ENCODE results near the gene CDS2.
A peak's percentile ranks its signal among the peaks of the same experiment; 100 is the strongest.

CDS2 gene

GRCh38 chr20:5119143-5119434 lies 7.7 kb upstream of the CDS2 start:
- no peak for DNase-seq (ENCODE audit: low read depth in 3 of 3)

DNA sequence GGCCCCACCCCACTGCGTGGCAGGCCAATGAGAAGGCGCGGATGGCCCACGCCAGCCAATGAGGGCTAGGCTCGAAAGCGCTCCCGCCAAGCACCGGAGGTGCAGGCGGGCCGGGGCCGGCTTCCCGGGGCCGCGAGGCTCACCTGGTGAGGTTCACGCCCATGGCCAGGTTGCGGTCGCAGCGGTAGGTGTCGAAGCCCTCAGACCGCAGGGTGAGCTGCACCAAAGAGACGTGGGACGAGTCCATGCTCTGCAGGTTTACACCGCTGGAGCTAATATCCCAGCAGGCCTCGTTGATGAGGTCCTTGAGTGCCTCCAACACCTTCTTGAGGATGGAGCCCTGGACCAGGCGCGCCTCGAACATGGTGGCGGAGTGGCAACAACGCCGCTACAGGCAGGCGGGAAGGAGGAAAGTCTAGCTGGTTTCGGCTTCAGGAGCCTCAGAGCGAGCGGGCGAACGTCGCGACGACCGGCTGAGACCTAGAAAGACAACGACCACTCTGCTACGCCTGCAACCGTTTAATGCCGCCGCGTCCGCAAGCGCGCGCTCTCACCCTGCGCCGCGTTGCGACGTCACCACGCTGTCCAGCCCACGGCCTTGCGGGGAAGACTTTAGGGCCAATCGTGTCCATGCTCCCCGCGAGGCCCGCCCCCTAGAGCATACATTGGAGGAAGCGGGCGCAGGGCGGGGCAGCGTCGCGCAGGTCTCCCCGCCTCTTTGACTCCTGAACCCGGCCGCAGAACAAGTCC lies 7.2 kb upstream of the CDS2 start, which contains the start of gene PCNA:
Gene PCNA, minus strand, starts transcription at position 524 of the 750 bp plus-strand sequence. Its CDS starts 160 bp downstream, at position 364.
- peak; percentile 89 to 92 (median 90) for DNase-seq (ENCODE audit: low read depth in 3 of 3)

DNA sequence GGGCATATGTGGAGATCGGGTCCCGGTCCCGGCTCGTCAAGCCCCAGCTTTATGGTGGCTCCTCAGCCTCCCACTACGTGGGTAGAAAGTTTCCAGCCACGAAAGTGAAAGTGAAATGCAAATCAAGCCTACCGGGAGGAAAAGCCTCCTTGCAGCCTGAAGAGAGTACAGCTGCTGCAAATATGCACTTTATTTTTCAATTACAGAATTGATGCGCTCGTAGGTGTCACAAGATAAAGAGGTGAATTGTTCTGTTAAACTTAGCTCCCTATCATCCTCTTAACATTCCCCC lies 6.7 kb upstream of the CDS2 start:
- DNase-seq (ENCODE audit: low read depth in 3 of 3): no peak

- no peak for DNase-seq (ENCODE audit: low read depth in 3 of 3)
These were observed 3.9 kb upstream of the CDS2 start for GRCh38 chr20:5122873-5123260.

DNA sequence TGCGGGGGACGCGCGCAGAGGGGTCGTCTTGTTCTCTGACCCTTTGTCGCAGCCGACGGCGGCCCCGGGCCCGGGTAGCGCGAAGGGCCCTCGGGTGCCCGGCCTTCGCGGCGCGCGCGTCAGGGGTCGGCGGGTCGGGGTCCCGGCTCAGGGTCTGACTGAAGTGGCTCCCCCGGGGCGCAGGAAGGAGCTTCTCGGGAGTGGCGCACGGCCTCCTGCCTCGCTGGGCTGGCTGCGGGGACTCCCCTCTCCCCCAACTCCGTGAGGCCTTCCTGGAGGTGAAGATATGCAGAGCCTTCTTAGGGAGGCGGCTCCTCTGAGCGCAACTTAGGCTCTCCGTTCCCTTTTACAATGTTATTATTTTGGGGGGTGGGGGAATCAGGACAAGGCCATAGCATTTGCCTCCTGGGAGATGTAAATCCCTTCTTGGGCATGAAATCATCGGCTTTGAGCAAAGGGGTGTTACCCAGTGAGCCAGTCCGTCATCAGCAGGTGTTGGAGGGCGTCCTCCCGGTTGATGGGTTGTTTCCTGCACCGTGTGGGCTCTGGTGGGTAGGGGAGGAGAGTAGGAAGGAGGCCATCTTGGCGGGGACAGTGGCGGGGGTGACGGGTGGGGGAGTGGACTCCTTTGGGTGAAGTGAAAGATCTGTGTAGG lies 523 bp downstream of the CDS2 start:
- DNase-seq (ENCODE audit: low read depth in 3 of 3): peak; percentile 36 to 43 (median 37)

- DNase-seq (ENCODE audit: low read depth in 3 of 3): no peak
These were observed 1.1 kb downstream of the CDS2 start for GRCh38 chr20:5127859-5128424.

GRCh38 chr20:5128886-5129285 lies 2.1 kb downstream of the CDS2 start:
- DNase-seq (ENCODE audit: low read depth in 3 of 3): no peak

DNA sequence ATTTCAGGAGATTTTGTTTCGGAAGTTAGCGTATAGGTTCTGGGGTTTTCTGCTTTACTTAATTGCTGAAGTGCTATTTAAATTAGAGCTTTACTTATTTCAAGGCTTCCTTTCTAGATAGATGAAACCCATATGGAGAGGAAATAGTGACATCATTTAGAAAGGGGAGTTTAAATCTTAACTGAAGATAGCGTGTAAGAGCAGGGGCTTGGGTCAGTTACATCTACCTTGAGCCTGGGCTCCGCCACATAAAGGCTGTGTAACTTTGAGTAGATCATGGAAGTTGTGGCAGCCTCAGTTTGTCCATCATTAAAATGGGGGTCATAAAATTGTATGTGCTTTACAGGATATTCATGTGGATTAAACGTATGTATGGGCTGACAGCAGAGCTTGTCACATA lies 4.7 kb downstream of the CDS2 start:
- no peak for DNase-seq (ENCODE audit: low read depth in 3 of 3)

- no peak for DNase-seq (ENCODE audit: low read depth in 3 of 3)
These were observed 7.2 kb downstream of the CDS2 start for GRCh38 chr20:5133998-5134397.

DNA sequence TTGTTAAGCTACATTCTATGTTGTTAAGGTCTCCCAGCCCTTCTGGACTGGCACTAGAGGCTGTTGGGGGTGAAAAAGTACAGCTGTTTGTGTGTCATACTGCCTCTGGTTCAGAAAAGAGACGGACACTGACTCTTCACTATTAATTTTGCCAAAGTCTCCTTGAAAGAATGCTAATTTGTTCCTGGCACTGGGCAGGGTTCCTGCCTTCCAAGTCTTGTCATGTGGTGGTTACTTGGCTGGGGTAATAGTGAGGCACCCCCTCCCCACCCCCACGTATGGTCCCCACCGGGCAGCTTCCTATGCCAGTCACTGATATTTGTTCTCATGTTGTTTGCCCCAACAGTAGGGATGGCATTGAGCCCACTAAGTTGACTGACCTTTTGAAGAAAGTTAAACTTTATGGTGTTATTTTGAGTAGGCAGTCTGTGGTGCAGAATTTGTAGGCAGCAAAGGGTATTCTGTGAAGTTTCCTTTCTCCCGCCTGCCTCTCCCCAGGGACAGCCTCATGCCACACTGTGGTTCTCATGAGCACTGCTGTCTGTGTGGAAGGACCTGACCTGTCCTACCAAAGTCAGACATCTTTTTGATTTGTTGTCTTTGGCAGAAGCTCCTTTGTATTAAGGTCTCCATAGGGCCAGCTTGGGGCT lies 8.7 kb downstream of the CDS2 start:
- no peak for DNase-seq (ENCODE audit: low read depth in 3 of 3)

GRCh38 chr20:5136096-5136495 lies 9.3 kb downstream of the CDS2 start:
- no peak for DNase-seq (ENCODE audit: low read depth in 3 of 3)

DNA sequence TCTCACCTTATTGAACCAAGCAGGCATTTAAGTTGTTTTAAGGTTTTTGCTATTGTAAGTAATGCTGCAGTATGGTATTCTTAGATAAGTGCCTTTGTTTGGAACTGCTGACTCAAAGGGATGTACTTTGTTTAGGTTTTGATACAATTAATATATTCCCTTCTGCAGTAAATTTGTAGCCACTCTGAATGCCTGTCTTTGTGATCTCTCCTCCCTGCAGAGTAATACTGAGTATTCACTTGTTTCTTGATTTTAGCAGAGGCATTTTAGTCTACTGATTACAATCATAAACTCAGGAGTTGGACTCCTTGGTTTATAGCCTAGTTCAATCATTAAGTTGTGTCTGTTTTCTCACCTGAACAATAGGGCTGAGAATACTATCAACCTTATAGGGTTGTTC lies 13.4 kb downstream of the CDS2 start:
- no peak for DNase-seq (ENCODE audit: low read depth in 3 of 3)

- DNase-seq (ENCODE audit: low read depth in 3 of 3): no peak
These were observed 14.8 kb downstream of the CDS2 start for GRCh38 chr20:5141615-5142014.

- no peak for DNase-seq (ENCODE audit: low read depth in 3 of 3)
These were observed 17.0 kb downstream of the CDS2 start for GRCh38 chr20:5143851-5144250.

- DNase-seq (ENCODE audit: low read depth in 3 of 3): no peak
These were observed 18.7 kb downstream of the CDS2 start for GRCh38 chr20:5145365-5146098.

- no peak for DNase-seq (ENCODE audit: low read depth in 3 of 3)
These were observed 19.4 kb downstream of the CDS2 start for GRCh38 chr20:5146099-5146668.

GRCh38 chr20:5146871-5147592 lies 20.2 kb downstream of the CDS2 start:
- no peak for DNase-seq (ENCODE audit: low read depth in 3 of 3)

DNA sequence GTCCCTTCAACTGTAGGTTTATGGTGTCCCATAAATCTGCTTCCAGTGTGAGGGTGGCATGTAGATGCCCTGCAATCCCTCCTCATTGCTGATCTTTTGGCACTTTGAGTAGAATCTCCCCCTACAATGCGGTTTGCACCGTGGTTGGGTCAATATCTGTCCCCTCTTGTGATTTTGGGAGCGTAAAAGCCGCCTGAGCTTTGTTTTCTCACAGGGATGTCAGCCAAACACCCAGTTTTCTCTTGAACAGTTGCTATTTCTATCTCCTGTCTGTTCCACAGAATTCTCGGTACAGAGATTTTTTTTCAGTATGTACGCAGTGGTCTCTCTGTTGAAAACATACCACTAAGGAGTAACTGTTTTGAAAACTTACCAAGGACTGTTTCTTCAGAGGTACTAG lies 21.8 kb downstream of the CDS2 start:
- DNase-seq (ENCODE audit: low read depth in 3 of 3): no peak

- DNase-seq (ENCODE audit: low read depth in 3 of 3): no peak
These were observed 23.1 kb downstream of the CDS2 start for GRCh38 chr20:5149892-5150225.

GRCh38 chr20:5150226-5151076 lies 23.6 kb downstream of the CDS2 start:
- DNase-seq (ENCODE audit: low read depth in 3 of 3): no peak

- DNase-seq (ENCODE audit: low read depth in 3 of 3): no peak
These were observed 26.3 kb downstream of the CDS2 start for GRCh38 chr20:5153152-5153467.
